GM18520 (cell line): ENCODE results near the gene NKX2-4.

Experiments used
- ATAC-seq: cut with Tn5 transposase; IDR thresholded peaks from one replicate; pipeline ENCODE4 v1.9.1; 2021; ENCODE audit not compliant: unreplicated experiment

Gene NKX2-4

DNA sequence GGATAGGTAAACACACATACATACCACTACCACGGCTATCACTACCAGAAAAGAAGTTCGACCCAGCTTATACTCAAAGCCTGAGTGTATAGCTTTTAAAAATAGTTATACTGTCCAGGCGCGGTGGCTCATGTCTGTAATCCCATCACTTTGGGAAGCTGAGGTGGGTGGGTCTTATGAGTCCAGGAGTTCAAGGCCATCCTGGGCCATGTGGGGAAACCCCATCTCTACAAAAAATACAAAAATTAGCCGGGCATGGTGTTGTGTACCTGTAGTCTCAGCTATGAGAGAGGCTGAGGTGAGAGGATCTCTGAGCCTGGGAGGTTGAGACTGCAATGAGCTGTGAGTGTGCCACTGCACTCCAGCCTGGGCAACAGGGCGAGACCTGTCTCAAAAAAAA lies 32.9 kb downstream of the NKX2-4 start:
- ATAC-seq = no peak

- ATAC-seq = no peak
These were observed 36.1 kb downstream of the NKX2-4 start for GRCh38 chr20:21361266-21361665.

- ATAC-seq = no peak
These were observed 36.6 kb downstream of the NKX2-4 start for GRCh38 chr20:21360705-21361104.

DNA sequence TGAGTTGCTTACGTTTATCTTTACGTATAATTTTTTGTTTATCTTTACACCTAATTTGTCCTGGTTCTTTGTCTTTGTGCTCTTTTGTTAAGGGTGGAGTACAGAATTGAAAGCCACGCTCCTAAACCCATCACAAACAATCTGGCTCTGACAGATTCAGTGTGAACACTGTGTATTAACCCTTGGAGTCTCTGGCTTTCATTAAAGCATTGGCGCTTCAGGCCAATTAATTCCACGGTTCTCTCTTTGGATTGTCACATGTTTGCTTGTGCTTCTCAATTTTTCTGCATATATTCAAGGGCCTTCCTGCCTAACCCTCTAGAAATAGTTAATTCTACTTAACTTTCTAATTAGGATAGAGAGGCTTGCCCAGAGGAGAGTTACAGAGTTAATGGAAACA lies 38.6 kb downstream of the NKX2-4 start:
- ATAC-seq = no peak

GRCh38 chr20:21357844-21358243 lies 39.5 kb downstream of the NKX2-4 start:
- no peak for ATAC-seq

DNA sequence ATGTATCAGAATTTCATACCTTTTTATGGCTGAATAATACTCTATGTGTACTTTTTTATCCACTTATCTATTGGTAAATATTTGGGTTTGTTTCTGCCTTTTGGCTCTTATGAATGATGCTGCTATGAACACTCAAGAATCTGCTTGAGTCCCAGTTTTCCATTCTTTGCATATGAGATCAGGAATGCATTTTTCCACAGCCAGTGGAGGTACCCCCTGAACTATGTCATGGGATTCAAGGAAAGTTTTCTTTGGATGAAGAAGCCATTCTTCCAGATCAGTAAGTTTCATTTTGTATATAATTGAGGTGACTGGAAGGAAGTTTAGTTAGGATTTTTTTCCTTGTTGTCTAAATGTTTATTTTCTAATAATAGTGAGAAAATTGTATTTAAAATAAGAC lies 40.9 kb downstream of the NKX2-4 start:
- ATAC-seq = no peak

DNA sequence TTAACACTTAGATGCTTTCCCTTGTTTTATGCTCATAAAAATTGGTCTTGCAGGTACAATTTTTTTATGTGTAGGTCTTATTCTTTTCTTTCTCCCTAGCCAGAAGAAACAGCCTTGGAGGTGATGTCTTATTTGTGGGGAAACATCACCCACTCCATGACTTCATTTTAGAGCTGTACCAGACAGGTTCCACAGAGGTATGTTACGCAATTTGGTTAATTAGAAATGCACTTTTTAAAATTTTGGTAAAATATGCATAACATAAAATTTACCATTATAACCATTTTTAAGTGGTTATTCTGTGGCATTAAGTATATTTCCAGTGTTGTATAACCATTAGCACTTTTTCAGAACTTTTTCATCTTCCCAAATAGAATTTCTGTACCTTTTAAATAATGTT lies 41.3 kb downstream of the NKX2-4 start:
- no peak for ATAC-seq

DNA sequence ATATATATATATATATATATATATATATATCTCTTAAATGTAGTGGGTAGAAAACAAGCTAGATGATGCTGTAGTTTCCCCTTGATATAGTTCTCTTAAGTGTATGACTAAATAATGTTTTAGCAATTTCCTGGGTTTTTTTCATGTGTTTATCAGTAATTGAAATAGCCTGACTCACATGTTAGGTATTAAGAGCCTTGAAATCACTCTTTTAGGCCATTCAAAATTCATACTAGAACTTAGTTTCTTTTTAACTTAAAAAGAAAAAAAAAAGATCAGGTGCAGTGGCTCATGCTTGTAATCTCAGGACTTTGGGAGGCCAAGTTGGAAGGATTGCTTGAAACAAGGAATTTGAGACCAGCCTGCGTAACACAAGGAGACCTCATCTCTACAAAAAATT lies 44.1 kb downstream of the NKX2-4 start:
- no peak for ATAC-seq

- ATAC-seq = no peak
These were observed 44.6 kb downstream of the NKX2-4 start for GRCh38 chr20:21352703-21353102.
